CD8-positive, alpha-beta memory T cell (primary cell): ENCODE measurements around the gene LRRC8A. TPM values are rescaled to one million over a fixed set of nuclear protein-coding genes. Genes with fewer than 3 reads are reported as not detected.

Experiments
- CTCF ChIA-PET: fragments of 350-600 bp; sonication (Branson Sonifier 250); formaldehyde crosslinking; loops from one replicate; lab custom pipeline; 2021; ENCODE audit warnings: antibody characterized with exemption; lab: Charles Lee
- POLR2A ChIA-PET: fragments of 350-600 bp; sonication (Branson Sonifier 250); formaldehyde crosslinking; loops from one replicate; lab custom pipeline; 2021; ENCODE audit warnings: antibody characterized with exemption; lab: Charles Lee
- DNase-seq, 5 donors: peaks; one replicate each; pipeline versions ENCODE4 v3.0.0 to v3.0.0-alpha.2; 2020 to 2022; ENCODE audit warnings: mixed read lengths in 1 of 5
- H3K27ac ChIP-seq: one replicate; pipeline ENCODE4 v1.7.0; 2013; ENCODE audit warnings: low read depth, mild to moderate bottlenecking, low read length, moderate library complexity
- H3K27me3 ChIP-seq: 2 replicates; pipeline ENCODE4 v1.7.0; 2013; ENCODE audit warnings: low read length, mild to moderate bottlenecking; ENCODE audit not compliant: insufficient read depth, poor library complexity, severe bottlenecking
- H3K36me3 ChIP-seq: 2 replicates; pipeline ENCODE4 v1.7.0; 2013; ENCODE audit warnings: mild to moderate bottlenecking, low read length, moderate library complexity; ENCODE audit not compliant: insufficient read depth
- H3K4me1 ChIP-seq: 2 replicates; pipeline ENCODE4 v1.7.0; 2013; ENCODE audit warnings: mild to moderate bottlenecking, low read length, moderate library complexity; ENCODE audit not compliant: insufficient read depth
- H3K4me3 ChIP-seq: 2 replicates; pipeline ENCODE4 v1.7.0; 2013; ENCODE audit warnings: mild to moderate bottlenecking, low read length
- H3K9me3 ChIP-seq: 2 replicates; pipeline ENCODE4 v1.7.0; 2013; ENCODE audit warnings: mild to moderate bottlenecking, low read length
- H3K27ac Mint-ChIP-seq, 8 donors: one replicate each; pipeline ENCODE4 v1.8.0; 2020 to 2021; ENCODE audit warnings: mixed read lengths in 8 of 8, mild to moderate bottlenecking in 6 of 8, inconsistent platforms in 3 of 8, moderate library complexity in 3 of 8
- H3K27me3 Mint-ChIP-seq, 2 donors: one replicate each; pipeline ENCODE4 v1.8.0; 2020 to 2021; ENCODE audit warnings: mixed read lengths in 2 of 2, mild to moderate bottlenecking in 1 of 2, moderate library complexity in 1 of 2
- H3K36me3 Mint-ChIP-seq, 3 donors: one replicate each; pipeline ENCODE4 v1.8.0; 2020 to 2021; ENCODE audit warnings: mixed read lengths in 3 of 3, inconsistent platforms in 1 of 3, mild to moderate bottlenecking in 1 of 3
- H3K4me1 Mint-ChIP-seq, 3 donors: one replicate each; pipeline ENCODE4 v1.8.0; 2020 to 2021; ENCODE audit warnings: mixed read lengths in 3 of 3, inconsistent platforms in 1 of 3, mild to moderate bottlenecking in 1 of 3
- H3K4me3 Mint-ChIP-seq, 7 donors: one replicate each; pipeline ENCODE4 v1.8.0; 2020 to 2021; ENCODE audit warnings: mixed read lengths in 7 of 7, mild to moderate bottlenecking in 6 of 7, moderate library complexity in 4 of 7, inconsistent platforms in 2 of 7
- H3K9me3 Mint-ChIP-seq, 5 donors: one replicate each; pipeline ENCODE4 v1.8.0; 2020 to 2022; ENCODE audit warnings: mixed read lengths in 5 of 5, mild to moderate bottlenecking in 3 of 5, moderate library complexity in 2 of 5, inconsistent platforms in 1 of 5
- polyA plus RNA-seq: library from polyadenylated mRNA; unstranded; fragments of 300-500 nt; fragmentation: Illumina TruSeq; gene quantifications from one replicate; pipeline ENCODE4 v1.2.3, GENCODE V29; 2021
- total RNA-seq, 2 experiments: library from RNA; stranded (reverse); gene quantifications; one replicate each; pipeline ENCODE4 v1.2.3, GENCODE V29; 2021

LRRC8A gene
- total and polyA plus RNA-seq, 3 experiments from 2014 or later: 27.3 to 42.7 (median 27.6) TPM

DNA sequence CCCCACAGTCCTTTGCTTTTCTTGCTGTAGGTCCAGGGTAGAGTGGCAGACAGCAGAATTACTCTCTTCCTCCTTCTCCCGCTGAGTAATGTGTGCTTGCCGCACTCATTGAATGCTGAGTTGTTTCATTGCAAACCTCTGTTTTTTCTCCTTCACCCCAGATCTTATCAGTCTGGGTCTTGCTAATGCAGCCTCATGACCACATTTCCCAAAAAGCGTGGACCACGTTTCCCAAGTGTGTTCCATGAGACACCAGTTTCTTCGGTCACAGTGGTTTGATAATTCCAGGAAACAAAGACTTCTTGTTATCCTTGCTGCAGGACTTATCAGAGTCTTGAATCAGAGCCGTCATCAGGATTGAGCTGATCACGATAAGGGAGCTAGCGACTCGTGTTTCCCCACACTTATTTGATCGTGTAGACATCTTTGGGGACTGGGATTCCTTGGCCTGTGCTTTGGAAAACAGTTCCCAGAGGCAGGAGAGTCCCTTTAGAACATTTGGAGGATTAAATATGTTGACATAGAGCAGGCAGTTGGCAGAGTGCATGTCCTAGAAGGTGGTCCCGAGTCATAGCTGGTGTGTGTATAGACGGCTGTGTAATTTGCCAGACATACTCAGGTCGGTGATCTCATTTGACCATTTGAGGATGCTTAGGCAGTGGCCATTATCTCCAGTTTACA, 4.4 kb downstream of the LRRC8A start:
- ChIA-PET POLR2A (no interaction called here), CTCF (no interaction called here)
- H3K4me3 Mint-ChIP-seq: peak overlapping the region in 3 of 7 donors; percentile 18 to 55 (median 40)
- no peaks in the 10 kb centered on the region for H3K27me3 Mint-ChIP-seq
- H3K9me3 ChIP-seq: no peaks in the 10 kb centered on the region
- no peak overlapping the region for H3K4me3 ChIP-seq
- H3K27ac ChIP-seq: no peak overlapping the region
- H3K27ac Mint-ChIP-seq: peak overlapping the region in 7 of 8 donors; percentile 2 to 85 (median 59)
- no peaks in the 10 kb centered on the region for H3K27me3 ChIP-seq
- H3K36me3 Mint-ChIP-seq: peaks cover 0 to 66% (median 15%) of the 10 kb centered on the region in 3 donors
- H3K4me1 Mint-ChIP-seq: peaks cover 50 to 73% (median 55%) of the 10 kb centered on the region in 3 donors
- DNase-seq: no peak
- peaks cover 5% of the 10 kb centered on the region for H3K36me3 ChIP-seq
- H3K4me1 ChIP-seq: peaks cover 26% of the 10 kb centered on the region
- no peaks in the 10 kb centered on the region for H3K9me3 Mint-ChIP-seq

DNA sequence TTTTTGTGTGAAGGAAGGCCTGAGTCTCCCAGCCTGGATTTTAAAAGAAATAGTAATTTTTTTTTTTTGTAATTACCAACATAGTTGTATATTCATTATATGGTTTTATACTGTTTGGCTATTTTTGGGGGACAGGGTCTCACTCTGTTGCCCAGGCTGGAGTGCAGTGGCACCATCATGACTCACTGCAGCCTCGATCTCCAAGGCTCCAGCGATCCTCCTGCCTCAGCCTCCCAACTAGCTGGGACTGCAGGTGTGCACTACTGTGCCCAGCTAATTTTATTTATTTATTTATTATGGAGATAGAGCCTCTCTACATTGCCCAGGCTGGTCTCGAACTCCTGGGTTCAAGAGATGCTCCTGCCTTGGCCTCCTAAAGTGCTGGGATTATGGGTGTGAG, 5.1 kb downstream of the LRRC8A start:
- Mint-ChIP-seq H3K4me3 (no peak overlapping the region), H3K27me3 (no peaks in the 10 kb centered on the region), H3K27ac (peak overlapping the region in 2 of 8 donors; percentile 70 to 76), H3K36me3 (peaks cover 0 to 65% (median 15%) of the 10 kb centered on the region in 3 donors), H3K9me3 (no peaks in the 10 kb centered on the region), H3K4me1 (peaks cover 54 to 74% (median 59%) of the 10 kb centered on the region in 3 donors)
- Histone ChIP-seq H3K4me1 (peaks cover 33% of the 10 kb centered on the region), H3K36me3 (peaks cover 10% of the 10 kb centered on the region), H3K27me3 (no peaks in the 10 kb centered on the region), H3K4me3 (no peak overlapping the region), H3K27ac (no peak overlapping the region), H3K9me3 (no peaks in the 10 kb centered on the region)
- CTCF ChIA-PET: no interaction called here
- DNase-seq: no peak
- POLR2A ChIA-PET: no interaction called here

- H3K27ac Mint-ChIP-seq: peak overlapping the region in 2 of 8 donors; percentile 61 to 63
- POLR2A ChIA-PET: no interaction called here
- H3K27me3 Mint-ChIP-seq: no peaks in the 10 kb centered on the region
- DNase-seq: no peak
- peaks cover 55 to 78% (median 58%) of the 10 kb centered on the region in 3 donors for H3K4me1 Mint-ChIP-seq
- Histone ChIP-seq H3K36me3 (peaks cover 10% of the 10 kb centered on the region), H3K4me3 (no peak overlapping the region), H3K4me1 (peaks cover 42% of the 10 kb centered on the region), H3K9me3 (no peaks in the 10 kb centered on the region), H3K27ac (no peak overlapping the region), H3K27me3 (no peaks in the 10 kb centered on the region)
- no peak overlapping the region for H3K4me3 Mint-ChIP-seq
- no peaks in the 10 kb centered on the region for H3K9me3 Mint-ChIP-seq
- peaks cover 0 to 62% (median 15%) of the 10 kb centered on the region in 3 donors for H3K36me3 Mint-ChIP-seq
- CTCF ChIA-PET: interaction anchor here (1.6 kb wide), 1 partner anchor 41 kb away, joined by 6 read pairs; no protein-coding TSS in a partner anchor
These were observed 6.0 kb downstream of the LRRC8A start for GRCh38 chr9:128887914-128888350.

GRCh38 chr9:128891321-128892220, 9.6 kb downstream of the LRRC8A start:
- ChIA-PET CTCF (interaction anchor here (1.0 to 1.4 kb wide), 2 partner anchors 34 to 36 kb away, joined by 3 to 4 read pairs; no protein-coding TSS in a partner anchor), POLR2A (interaction anchor here (0.6 kb wide), 1 partner anchor 35 kb away, joined by 3 read pairs; no protein-coding TSS in a partner anchor)
- H3K27me3 Mint-ChIP-seq: no peaks in the 10 kb centered on the region
- H3K27ac ChIP-seq: no peak overlapping the region
- peaks cover 15% of the 10 kb centered on the region for H3K36me3 ChIP-seq
- H3K4me3 Mint-ChIP-seq: no peak overlapping the region
- no peaks in the 10 kb centered on the region for H3K27me3 ChIP-seq
- no peak overlapping the region for H3K4me3 ChIP-seq
- no peaks in the 10 kb centered on the region for H3K9me3 ChIP-seq
- H3K4me1 Mint-ChIP-seq: peaks cover 49 to 74% (median 51%) of the 10 kb centered on the region in 3 donors
- H3K36me3 Mint-ChIP-seq: peaks cover 0 to 62% (median 15%) of the 10 kb centered on the region in 3 donors
- H3K27ac Mint-ChIP-seq: peak overlapping the region in 7 of 8 donors; percentile 42 to 85 (median 79)
- H3K9me3 Mint-ChIP-seq: no peaks in the 10 kb centered on the region
- peaks cover 54% of the 10 kb centered on the region for H3K4me1 ChIP-seq
- no peak for DNase-seq

DNA sequence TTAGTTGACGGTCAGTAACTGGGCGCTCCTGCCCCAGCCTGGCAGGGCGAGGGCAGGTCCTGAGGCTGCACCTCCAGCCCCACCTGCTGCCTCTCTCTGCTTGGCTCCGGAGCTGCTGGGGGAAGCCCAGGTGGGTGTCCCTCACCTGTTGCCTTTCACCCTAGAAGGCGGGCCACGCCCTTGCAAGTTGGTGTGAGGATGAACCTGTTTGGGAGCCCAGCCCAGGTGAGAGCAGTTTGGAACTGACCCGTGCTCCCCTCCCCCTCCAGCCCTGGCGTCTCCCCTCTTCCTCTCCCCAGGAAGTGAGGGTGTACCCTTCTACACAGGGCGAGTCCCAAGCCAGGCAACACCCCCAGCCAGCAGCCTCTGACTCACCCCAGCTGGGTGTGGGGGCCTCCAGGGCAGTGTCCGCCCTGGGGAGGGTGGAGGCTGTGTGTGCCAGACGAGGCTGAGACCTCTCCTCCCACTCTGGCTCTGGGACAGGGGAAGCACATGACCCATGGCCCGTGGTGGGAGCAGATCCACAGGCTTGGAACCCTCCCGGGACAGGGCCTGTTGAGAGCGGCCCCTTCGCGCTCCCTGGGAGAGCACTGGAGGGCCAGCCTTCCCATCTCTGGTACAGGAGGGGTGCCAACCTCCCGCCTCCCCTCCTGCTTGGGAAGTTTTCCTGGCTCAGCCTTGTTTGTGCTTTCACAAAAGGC, 10.4 kb downstream of the LRRC8A start:
- H3K27ac ChIP-seq: peak overlapping the region; percentile 24
- peaks cover 22% of the 10 kb centered on the region for H3K36me3 ChIP-seq
- Mint-ChIP-seq H3K27ac (peak overlapping the region in 4 of 8 donors; percentile 27 to 81 (median 60)), H3K4me3 (no peak overlapping the region), H3K9me3 (no peaks in the 10 kb centered on the region), H3K36me3 (peaks cover 0 to 61% (median 17%) of the 10 kb centered on the region in 3 donors), H3K27me3 (no peaks in the 10 kb centered on the region), H3K4me1 (peaks cover 50 to 75% (median 54%) of the 10 kb centered on the region in 3 donors)
- POLR2A ChIA-PET: interaction anchor here (0.6 kb wide), 1 partner anchor 34 kb away, joined by 3 read pairs; no protein-coding TSS in a partner anchor
- peaks cover 61% of the 10 kb centered on the region for H3K4me1 ChIP-seq
- H3K9me3 ChIP-seq: no peaks in the 10 kb centered on the region
- DNase-seq: peak in 3 of 5 donors; percentile 10 to 63 (median 22)
- H3K4me3 ChIP-seq: no peak overlapping the region
- no peaks in the 10 kb centered on the region for H3K27me3 ChIP-seq
- CTCF ChIA-PET: interaction anchor here (1.4 kb wide), 1 partner anchor 35 kb away, joined by 4 read pairs; no protein-coding TSS in a partner anchor

DNA sequence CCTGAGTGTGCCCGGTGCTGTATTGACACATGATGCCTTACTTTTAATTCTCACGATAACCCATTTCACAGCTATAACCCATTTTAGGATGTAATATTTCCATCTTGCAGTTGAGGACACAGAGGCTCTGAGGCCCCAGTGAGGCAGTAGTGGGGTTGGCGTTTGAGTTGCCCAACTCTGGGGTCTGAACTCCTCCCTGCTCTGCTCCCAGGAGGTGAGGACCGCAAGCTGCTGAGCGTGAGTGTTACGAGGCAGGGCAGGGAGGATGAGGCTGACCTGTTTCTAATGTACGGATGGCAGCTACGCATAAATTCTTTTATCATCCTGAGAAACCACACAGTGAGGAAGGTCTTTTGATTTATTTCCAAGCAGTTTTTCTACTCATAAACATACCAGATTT, 11.4 kb downstream of the LRRC8A start:
- Histone ChIP-seq H3K27me3 (no peaks in the 10 kb centered on the region), H3K4me3 (no peak overlapping the region), H3K36me3 (peaks cover 23% of the 10 kb centered on the region), H3K9me3 (no peaks in the 10 kb centered on the region), H3K4me1 (peaks cover 71% of the 10 kb centered on the region), H3K27ac (no peak overlapping the region)
- Mint-ChIP-seq H3K4me1 (peaks cover 51 to 72% (median 55%) of the 10 kb centered on the region in 3 donors), H3K4me3 (peak overlapping the region in 4 of 7 donors; percentile 23 to 58 (median 36)), H3K27ac (peak overlapping the region in 6 of 8 donors; percentile 43 to 84 (median 74)), H3K27me3 (no peaks in the 10 kb centered on the region), H3K36me3 (peaks cover 0 to 56% (median 17%) of the 10 kb centered on the region in 3 donors), H3K9me3 (no peaks in the 10 kb centered on the region)
- CTCF ChIA-PET: interaction anchor here (1.9 kb wide), 1 partner anchor 35 kb away, joined by 4 read pairs; no protein-coding TSS in a partner anchor
- POLR2A ChIA-PET: no interaction called here
- no peak for DNase-seq

DNA sequence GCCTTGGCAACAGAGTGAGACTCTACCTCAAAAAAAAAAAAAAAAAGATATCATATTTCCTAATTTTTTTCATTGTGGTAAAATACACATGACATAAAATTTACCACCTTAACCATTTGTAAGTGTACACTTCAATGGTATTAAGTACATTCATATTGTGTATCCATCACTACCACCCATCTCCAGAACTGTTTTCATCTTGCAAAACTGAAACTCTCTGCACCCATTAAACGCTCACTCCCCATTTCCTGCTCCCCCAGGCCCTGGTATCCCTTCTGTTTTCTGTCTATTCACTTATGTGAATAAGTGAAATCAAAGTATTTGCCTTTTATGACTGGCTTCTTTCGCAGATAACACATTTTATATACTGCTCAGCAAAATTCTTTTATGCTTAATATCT, 12.8 kb downstream of the LRRC8A start:
- no peak overlapping the region for H3K4me3 ChIP-seq
- Mint-ChIP-seq H3K4me1 (peaks cover 55 to 78% (median 62%) of the 10 kb centered on the region in 3 donors), H3K4me3 (peak overlapping the region in 5 of 7 donors; percentile 6 to 65 (median 30)), H3K27ac (peak overlapping the region; percentile 54 to 97 (median 80)), H3K9me3 (no peaks in the 10 kb centered on the region), H3K27me3 (no peaks in the 10 kb centered on the region), H3K36me3 (peaks cover 0 to 49% (median 13%) of the 10 kb centered on the region in 3 donors)
- no peak overlapping the region for H3K27ac ChIP-seq
- no peak for DNase-seq
- ChIA-PET POLR2A (interaction anchor here (0.9 kb wide), 1 partner anchor 11 kb away, joined by 3 read pairs; no protein-coding TSS in a partner anchor), CTCF (interaction anchor here (1.9 kb wide), 1 partner anchor 34 kb away, joined by 4 read pairs; no protein-coding TSS in a partner anchor)
- H3K4me1 ChIP-seq: peaks cover 85% of the 10 kb centered on the region
- no peaks in the 10 kb centered on the region for H3K27me3 ChIP-seq
- peaks cover 23% of the 10 kb centered on the region for H3K36me3 ChIP-seq
- H3K9me3 ChIP-seq: no peaks in the 10 kb centered on the region
